Testis (tissue), 3 donors: ENCODE measurements around the gene MACF1. TPM values are rescaled to one million over a fixed set of nuclear protein-coding genes. Genes with fewer than 3 reads are reported as not detected.

Experiments
- DNase-seq: peaks from one replicate; pipeline ENCODE4 v3.0.0-alpha.2; 2019
- H3K27ac ChIP-seq, 2 donors: fragments of 200-600 bp; sonication (generic); one replicate each; pipeline ENCODE4 v1.5.1; 2019
- H3K27me3 ChIP-seq: fragments of 200-600 bp; sonication (generic); one replicate; pipeline ENCODE4 v1.5.1; 2019
- H3K36me3 ChIP-seq: fragments of 200-600 bp; sonication (generic); one replicate; pipeline ENCODE4 v1.5.1; 2017; ENCODE audit warnings: low read depth; ENCODE audit errors: missing control alignments
- H3K4me1 ChIP-seq: fragments of 200-600 bp; sonication (generic); one replicate; pipeline ENCODE4 v1.5.1; 2019
- H3K4me3 ChIP-seq, 2 donors: fragments of 200-600 bp; sonication (generic); one replicate each; pipeline ENCODE4 v1.5.1; 2017 to 2019
- H3K9me3 ChIP-seq: fragments of 200-600 bp; sonication (generic); one replicate; pipeline ENCODE4 v1.5.1; 2017
- POLR2A ChIP-seq: fragments of 450-650 bp; IDR thresholded peaks from one replicate; pipeline ENCODE4 v1.6.1; 2017; ENCODE audit warnings: antibody characterized with exemption, mild to moderate bottlenecking, moderate library complexity
- WGBS, 2 donors: methylation state at CpG; one replicate each; pipeline ENCODE4 v1.1.5; 2018; 5-methylcytosine and 5-hydroxymethylcytosine counted together
- intact Hi-C: fragments of 100-400 bp; cut with DNase I; formaldehyde crosslinking; loops from one replicate; pipeline ENCODE4 v1.15.1; 2023; ENCODE audit warnings: low total_unique reads
- polyA plus RNA-seq: library from polyadenylated mRNA; stranded (reverse); fragments of 350-450 nt; fragmentation: Illumina TruSeq; extraction: RNeasy Lipid Tissue Mini Kit (QIAGEN cat#74804); gene quantifications from one replicate; pipeline ENCODE4 v1.2.3, GENCODE V29; 2014; ENCODE audit warnings: low read depth, low replicate concordance; ENCODE audit not compliant: insufficient read depth
- total RNA-seq, 2 donors: library from RNA; depleted of rRNA; stranded (reverse); fragments of >200 nt; gene quantifications; one replicate each; pipeline ENCODE4 v1.2.3, GENCODE V29; 2016
- TF ChIP-seq, protein P1 (sequence below), 3 experiments: fragments of 450-650 bp in 2 of 3; fragments of 200-600 bp in 1 of 3; sonication (generic) in 1 of 3; IDR thresholded peaks; one replicate each; pipeline ENCODE4 v1.5.1; 2016 to 2019; ENCODE audit warnings: antibody characterized with exemption in 3 of 3, mild to moderate bottlenecking in 2 of 3, moderate library complexity in 1 of 3

Gene MACF1
- total and polyA plus RNA-seq, 3 donors from 2014 or later, result 136 to 494 (median 422) TPM

- H3K27ac ChIP-seq, result peak overlapping the region; percentile 77 to 79
- H3K9me3 ChIP-seq, result no peaks in the 10 kb centered on the region
- TF ChIP-seq POLR2A, result no peak
- TF ChIP-seq, protein P1, sequence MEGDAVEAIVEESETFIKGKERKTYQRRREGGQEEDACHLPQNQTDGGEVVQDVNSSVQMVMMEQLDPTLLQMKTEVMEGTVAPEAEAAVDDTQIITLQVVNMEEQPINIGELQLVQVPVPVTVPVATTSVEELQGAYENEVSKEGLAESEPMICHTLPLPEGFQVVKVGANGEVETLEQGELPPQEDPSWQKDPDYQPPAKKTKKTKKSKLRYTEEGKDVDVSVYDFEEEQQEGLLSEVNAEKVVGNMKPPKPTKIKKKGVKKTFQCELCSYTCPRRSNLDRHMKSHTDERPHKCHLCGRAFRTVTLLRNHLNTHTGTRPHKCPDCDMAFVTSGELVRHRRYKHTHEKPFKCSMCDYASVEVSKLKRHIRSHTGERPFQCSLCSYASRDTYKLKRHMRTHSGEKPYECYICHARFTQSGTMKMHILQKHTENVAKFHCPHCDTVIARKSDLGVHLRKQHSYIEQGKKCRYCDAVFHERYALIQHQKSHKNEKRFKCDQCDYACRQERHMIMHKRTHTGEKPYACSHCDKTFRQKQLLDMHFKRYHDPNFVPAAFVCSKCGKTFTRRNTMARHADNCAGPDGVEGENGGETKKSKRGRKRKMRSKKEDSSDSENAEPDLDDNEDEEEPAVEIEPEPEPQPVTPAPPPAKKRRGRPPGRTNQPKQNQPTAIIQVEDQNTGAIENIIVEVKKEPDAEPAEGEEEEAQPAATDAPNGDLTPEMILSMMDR (IDR thresholded peaks at IDR 0.05), result no peak
- no peak overlapping the region for H3K4me3 ChIP-seq
- no peaks in the 10 kb centered on the region for H3K36me3 ChIP-seq
- H3K27me3 ChIP-seq, result no peaks in the 10 kb centered on the region
- 47 to 48% methylated on average over 1 of the region's 1 CpG for WGBS, 2 donors
- intact Hi-C loops, result no loop called here
- peaks cover 3% of the 10 kb centered on the region for H3K4me1 ChIP-seq
- no peak for DNase-seq
Measured at GRCh38 chr1:39328095-39328494, 123.6 kb downstream of the MACF1 start.

DNA sequence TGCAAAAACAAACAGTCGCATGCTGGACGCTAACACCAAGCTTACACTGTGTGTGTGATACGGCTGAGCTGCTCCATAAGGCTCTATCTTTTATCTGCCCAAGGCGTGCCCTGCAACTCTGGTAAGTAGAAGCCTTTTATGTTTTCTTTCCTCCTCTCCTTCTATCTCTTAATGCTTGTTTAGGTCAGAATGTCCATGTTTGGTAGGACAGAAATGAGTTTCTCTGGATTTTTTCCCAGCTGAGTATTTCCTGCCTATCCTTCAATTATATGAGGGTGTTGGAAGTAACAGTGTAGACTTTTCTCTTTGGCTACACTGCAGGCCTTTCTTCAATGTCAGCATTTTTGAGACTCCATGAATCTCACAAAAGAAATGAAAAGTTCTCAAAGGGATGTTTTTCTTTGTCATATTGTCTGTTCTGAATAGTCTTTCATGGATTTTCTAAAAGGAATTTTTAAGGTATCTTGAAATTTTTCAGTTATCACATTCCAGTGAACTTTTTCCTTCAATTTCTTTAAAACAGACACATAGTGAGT is 124.2 kb downstream of the MACF1 start:
- peaks cover 3% of the 10 kb centered on the region for H3K4me1 ChIP-seq
- no peaks in the 10 kb centered on the region for H3K9me3 ChIP-seq
- no peak overlapping the region for H3K4me3 ChIP-seq
- H3K27ac ChIP-seq, result peak overlapping the region; percentile 77 to 79
- intact Hi-C loops, result no loop called here
- no peaks in the 10 kb centered on the region for H3K27me3 ChIP-seq
- DNase-seq, result no peak
- TF ChIP-seq, protein P1 (IDR thresholded peaks at IDR 0.05), result no peak
- no peak for TF ChIP-seq POLR2A
- WGBS, 2 donors, result 34 to 59% methylated on average over 4 of the region's 4 CpGs
- H3K36me3 ChIP-seq, result no peaks in the 10 kb centered on the region

DNA sequence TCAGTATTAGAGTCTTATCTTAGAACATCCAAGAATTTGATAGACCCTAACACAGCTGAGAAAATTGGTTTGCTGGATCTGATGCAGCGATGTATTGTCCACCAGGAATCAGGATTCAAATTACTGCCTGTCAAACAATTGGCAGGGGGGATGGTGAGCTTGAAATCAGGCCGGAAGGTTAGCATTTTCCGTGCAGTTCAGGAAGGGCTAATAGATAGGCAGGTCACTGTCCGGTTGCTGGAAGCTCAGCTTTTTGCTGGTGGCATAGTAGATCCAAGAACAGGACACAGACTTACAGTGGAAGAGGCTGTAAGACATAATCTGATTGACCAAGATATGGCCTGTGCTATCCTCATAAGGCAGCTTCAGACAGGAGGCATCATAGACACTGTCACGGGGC is 127.2 kb downstream of the MACF1 start:
- Histone ChIP-seq H3K36me3 (no peaks in the 10 kb centered on the region), H3K9me3 (no peaks in the 10 kb centered on the region), H3K27me3 (no peaks in the 10 kb centered on the region), H3K4me1 (peaks cover 3% of the 10 kb centered on the region), H3K27ac (no peak overlapping the region), H3K4me3 (no peak overlapping the region)
- DNase-seq, result no peak
- TF ChIP-seq POLR2A, result no peak
- TF ChIP-seq, protein P1 (IDR thresholded peaks at IDR 0.05), result no peak
- 92 to 96% methylated on average over 5 of the region's 5 CpGs for WGBS, 2 donors
- intact Hi-C loops, result no loop called here

DNA sequence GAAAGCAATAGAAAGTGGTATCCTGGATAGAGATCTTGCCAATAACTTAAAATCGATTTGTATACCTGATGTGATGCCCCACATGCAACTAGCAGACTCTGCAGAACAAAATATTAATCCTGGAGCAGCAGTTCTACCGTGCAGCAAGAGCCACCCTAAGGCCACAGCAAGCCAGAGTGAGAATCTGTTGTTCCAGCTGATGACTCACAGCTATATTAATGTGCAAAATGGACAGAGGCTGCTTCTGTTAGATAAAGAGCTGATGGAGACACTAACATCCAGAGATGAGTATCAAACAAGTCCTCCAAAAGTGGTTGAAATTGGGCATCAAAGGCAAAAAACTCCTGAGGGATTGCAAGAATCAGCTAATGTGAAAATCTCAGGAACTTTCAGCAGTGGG is 127.8 kb downstream of the MACF1 start:
- H3K27me3 ChIP-seq, result no peaks in the 10 kb centered on the region
- intact Hi-C loops, result no loop called here
- 82 to 84% methylated on average over 2 of the region's 2 CpGs for WGBS, 2 donors
- no peak overlapping the region for H3K27ac ChIP-seq
- no peak overlapping the region for H3K4me3 ChIP-seq
- H3K4me1 ChIP-seq, result peaks cover 3% of the 10 kb centered on the region
- no peaks in the 10 kb centered on the region for H3K36me3 ChIP-seq
- TF ChIP-seq, protein P1 (IDR thresholded peaks at IDR 0.05), result no peak
- TF ChIP-seq POLR2A, result no peak
- no peak for DNase-seq
- no peaks in the 10 kb centered on the region for H3K9me3 ChIP-seq

GRCh38 chr1:39332828-39333227 is 128.3 kb downstream of the MACF1 start:
- TF ChIP-seq, protein P1 (IDR thresholded peaks at IDR 0.05), result no peak
- no peak for TF ChIP-seq POLR2A
- H3K27ac ChIP-seq, result no peak overlapping the region
- WGBS, 2 donors, result 94% methylated on average over 2 of the region's 2 CpGs
- H3K4me1 ChIP-seq, result peaks cover 3% of the 10 kb centered on the region
- no peak overlapping the region for H3K4me3 ChIP-seq
- intact Hi-C loops, result no loop called here
- no peak for DNase-seq
- no peaks in the 10 kb centered on the region for H3K36me3 ChIP-seq
- no peaks in the 10 kb centered on the region for H3K27me3 ChIP-seq
- no peaks in the 10 kb centered on the region for H3K9me3 ChIP-seq
